ENCODE measurements around the gene TPST1.

DNA sequence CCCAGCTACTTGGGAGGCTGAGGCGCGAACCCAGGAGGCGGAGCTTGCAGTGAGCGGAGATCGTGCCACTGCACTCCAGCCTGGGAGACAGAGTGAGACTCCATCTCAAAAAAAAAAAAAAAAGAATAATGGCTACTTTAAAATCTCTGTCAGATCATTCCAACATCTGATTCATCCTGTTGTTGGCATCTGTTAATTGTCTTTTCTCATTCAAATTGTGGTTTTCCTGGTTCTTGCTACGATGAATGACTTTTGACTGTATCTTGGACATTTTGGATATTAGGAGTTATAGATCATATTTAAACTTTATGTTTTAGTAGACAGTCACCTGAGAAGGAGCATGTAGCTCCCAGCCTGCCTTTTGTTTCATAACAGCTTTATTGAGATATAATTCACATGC lies 8.5 kb downstream of the TPST1 start:
- TF ChIP-seq, protein P1, sequence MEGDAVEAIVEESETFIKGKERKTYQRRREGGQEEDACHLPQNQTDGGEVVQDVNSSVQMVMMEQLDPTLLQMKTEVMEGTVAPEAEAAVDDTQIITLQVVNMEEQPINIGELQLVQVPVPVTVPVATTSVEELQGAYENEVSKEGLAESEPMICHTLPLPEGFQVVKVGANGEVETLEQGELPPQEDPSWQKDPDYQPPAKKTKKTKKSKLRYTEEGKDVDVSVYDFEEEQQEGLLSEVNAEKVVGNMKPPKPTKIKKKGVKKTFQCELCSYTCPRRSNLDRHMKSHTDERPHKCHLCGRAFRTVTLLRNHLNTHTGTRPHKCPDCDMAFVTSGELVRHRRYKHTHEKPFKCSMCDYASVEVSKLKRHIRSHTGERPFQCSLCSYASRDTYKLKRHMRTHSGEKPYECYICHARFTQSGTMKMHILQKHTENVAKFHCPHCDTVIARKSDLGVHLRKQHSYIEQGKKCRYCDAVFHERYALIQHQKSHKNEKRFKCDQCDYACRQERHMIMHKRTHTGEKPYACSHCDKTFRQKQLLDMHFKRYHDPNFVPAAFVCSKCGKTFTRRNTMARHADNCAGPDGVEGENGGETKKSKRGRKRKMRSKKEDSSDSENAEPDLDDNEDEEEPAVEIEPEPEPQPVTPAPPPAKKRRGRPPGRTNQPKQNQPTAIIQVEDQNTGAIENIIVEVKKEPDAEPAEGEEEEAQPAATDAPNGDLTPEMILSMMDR (IDR thresholded peaks at IDR 0.05) = no peak
- TF ChIP-seq POLR2AphosphoS5 (IDR thresholded peaks at IDR 0.05) (no peak), POLR2A (IDR thresholded peaks at IDR 0.05) (no peak), EP300 (IDR thresholded peaks at IDR 0.05; ENCODE audit: low read depth) (no peak)
